ENCODE measurements around the gene EIF4G3. TPM values are rescaled to one million over a fixed set of nuclear protein-coding genes. Genes with fewer than 3 reads are reported as not detected.

Gene EIF4G3
- total and polyA plus RNA-seq, 9 of the 15 experiments (the other 6 are each of a cell fraction or from before 2014, with no cell fraction given), result 6.7 to 40.5 (median 32.1) TPM

GRCh38 chr1:21149430-21149854 is 27.3 kb downstream of the EIF4G3 start:
- peaks cover 10% of the 10 kb centered on the region; the same call in 2 of the 3 replicates for H3K79me2 ChIP-seq (ENCODE audit: control insufficient read depth, insufficient read depth, low read length)
- no peak overlapping the region for H3K9ac ChIP-seq (ENCODE audit: insufficient read depth in 1 of 2, low read depth in 2 of 2, low read length in 2 of 2)
- H3K4me3 ChIP-seq, result no peak overlapping the region
- WGBS (ENCODE audit: insufficient coverage, low coverage, missing lambda C conversion rate), result 51% methylated on average over 3 of the region's 3 CpGs
- in situ Hi-C loops (cut with MboI), result no loop called here
- POLR2A ChIA-PET, result interaction anchor here (1.1 kb wide), 2 partner anchors 10 to 23 kb away, joined by 4 to 7 read pairs; no protein-coding TSS in a partner anchor
- no peak overlapping the region for H3K27ac ChIP-seq (ENCODE audit: extremely low read depth, low read depth, low read length)
- H3K9me1 ChIP-seq (ENCODE audit: control insufficient read depth, insufficient read depth, low read length), result no peaks in the 10 kb centered on the region
- TF ChIP-seq MCM3 (IDR thresholded peaks at IDR 0.05) (no peak), CREB3L1 (IDR thresholded peaks at IDR 0.05; ENCODE audit: borderline replicate concordance, low read depth) (no peak), RFX1 (IDR thresholded peaks at IDR 0.05) (peak; percentile 38; the same call in 1 of the 2 replicates), FOXJ2 (tag; IDR thresholded peaks at IDR 0.05) (peak; percentile 63; the same call in 1 of the 2 replicates), SNRNP70 (optimal IDR thresholded peaks at IDR 0.05; ENCODE audit: low read depth, low read length) (no peak)
- TF ChIP-seq, protein P1, sequence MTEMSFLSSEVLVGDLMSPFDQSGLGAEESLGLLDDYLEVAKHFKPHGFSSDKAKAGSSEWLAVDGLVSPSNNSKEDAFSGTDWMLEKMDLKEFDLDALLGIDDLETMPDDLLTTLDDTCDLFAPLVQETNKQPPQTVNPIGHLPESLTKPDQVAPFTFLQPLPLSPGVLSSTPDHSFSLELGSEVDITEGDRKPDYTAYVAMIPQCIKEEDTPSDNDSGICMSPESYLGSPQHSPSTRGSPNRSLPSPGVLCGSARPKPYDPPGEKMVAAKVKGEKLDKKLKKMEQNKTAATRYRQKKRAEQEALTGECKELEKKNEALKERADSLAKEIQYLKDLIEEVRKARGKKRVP (CRISPR knock-in tag; IDR thresholded peaks at IDR 0.05), result no peak
- TF ChIP-seq, protein P2, sequence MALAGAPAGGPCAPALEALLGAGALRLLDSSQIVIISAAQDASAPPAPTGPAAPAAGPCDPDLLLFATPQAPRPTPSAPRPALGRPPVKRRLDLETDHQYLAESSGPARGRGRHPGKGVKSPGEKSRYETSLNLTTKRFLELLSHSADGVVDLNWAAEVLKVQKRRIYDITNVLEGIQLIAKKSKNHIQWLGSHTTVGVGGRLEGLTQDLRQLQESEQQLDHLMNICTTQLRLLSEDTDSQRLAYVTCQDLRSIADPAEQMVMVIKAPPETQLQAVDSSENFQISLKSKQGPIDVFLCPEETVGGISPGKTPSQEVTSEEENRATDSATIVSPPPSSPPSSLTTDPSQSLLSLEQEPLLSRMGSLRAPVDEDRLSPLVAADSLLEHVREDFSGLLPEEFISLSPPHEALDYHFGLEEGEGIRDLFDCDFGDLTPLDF (CRISPR knock-in tag; IDR thresholded peaks at IDR 0.05), result no peak
- ATAC-seq (no peak), FAIRE-seq (no peak), DNase-seq (ENCODE audit: extremely low read depth in 1 of 4, low spot score in 3 of 4) (no peak)
- CTCF ChIA-PET (ENCODE audit: low intra/inter-chr PET ratio), result interaction anchor here (0.7 kb wide), 1 partner anchor 360 kb away, joined by 3 read pairs; the partner anchor contains the start of gene ALPL
- no peaks in the 10 kb centered on the region for H3K27me3 ChIP-seq (ENCODE audit: control insufficient read depth in 2 of 2, insufficient read depth in 2 of 2, low read length in 2 of 2)
- no peaks in the 10 kb centered on the region for H3K9me3 ChIP-seq (replicated peaks; ENCODE audit: control insufficient read depth, insufficient read depth, low read depth, low read length)
- H2AFZ ChIP-seq (ENCODE audit: low read depth, low read length), result no peak overlapping the region
- no TSS peak for BruUV-seq (replicated peaks)
- intact Hi-C loops (cut with micrococcal nuclease), result no loop called here
- no peaks in the 10 kb centered on the region for H4K20me1 ChIP-seq (replicated peaks; ENCODE audit: control insufficient read depth, insufficient read depth, low read length)
- H3K4me1 ChIP-seq (replicated peaks in 1 of 2; ENCODE audit: control insufficient read depth in 2 of 2, insufficient read depth in 2 of 2, low read length in 2 of 2), result no peaks in the 10 kb centered on the region; a peak in 1 of 5 replicates
- H3K36me3 ChIP-seq (ENCODE audit: control insufficient read depth, insufficient read depth, low read length), result peaks cover 20% of the 10 kb centered on the region; the same call in 2 of the 3 replicates
- H3K4me2 ChIP-seq (ENCODE audit: insufficient read depth, low read length), result no peak overlapping the region

Data from K562 (cell line).